GM18499 (cell line): ENCODE data around the gene C3orf33.

ENCODE experiments used
- ATAC-seq: cut with Tn5 transposase; IDR thresholded peaks from one replicate; pipeline ENCODE4 v1.9.1; 2021; ENCODE audit warnings: moderate number of reproducible peaks; ENCODE audit not compliant: insufficient read depth, unreplicated experiment

C3orf33 gene

DNA sequence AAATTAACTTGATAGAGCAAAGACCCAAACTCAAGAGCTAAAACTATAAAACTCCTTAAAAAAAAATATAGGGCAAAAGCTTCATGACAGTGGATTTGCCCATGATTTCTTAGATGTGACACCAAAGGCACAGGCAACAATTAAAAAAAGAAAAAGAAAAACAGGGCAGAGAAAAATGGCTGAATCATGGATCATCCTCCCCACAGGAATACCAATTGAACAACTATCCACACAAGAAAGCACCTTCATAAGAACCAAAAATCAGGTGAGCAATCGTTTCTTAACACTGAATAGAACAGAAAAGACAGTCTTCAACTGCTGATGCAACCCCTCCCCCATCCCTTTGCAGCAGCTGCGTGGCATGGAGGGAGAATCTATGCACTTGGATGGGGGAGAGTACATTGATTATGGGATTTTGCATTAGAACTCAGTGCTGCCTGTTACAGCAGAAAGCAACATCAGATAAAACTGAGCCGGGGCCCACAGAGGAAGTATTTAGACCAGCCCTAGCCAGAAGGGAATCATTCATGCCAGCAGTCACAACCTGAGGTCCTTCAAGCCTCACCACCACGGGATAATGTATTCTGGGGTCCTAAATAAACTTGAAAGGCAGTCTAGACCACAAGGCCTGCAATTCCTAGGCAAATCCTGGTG, 15.7 kb downstream of the C3orf33 start:
- ATAC-seq: no peak

DNA sequence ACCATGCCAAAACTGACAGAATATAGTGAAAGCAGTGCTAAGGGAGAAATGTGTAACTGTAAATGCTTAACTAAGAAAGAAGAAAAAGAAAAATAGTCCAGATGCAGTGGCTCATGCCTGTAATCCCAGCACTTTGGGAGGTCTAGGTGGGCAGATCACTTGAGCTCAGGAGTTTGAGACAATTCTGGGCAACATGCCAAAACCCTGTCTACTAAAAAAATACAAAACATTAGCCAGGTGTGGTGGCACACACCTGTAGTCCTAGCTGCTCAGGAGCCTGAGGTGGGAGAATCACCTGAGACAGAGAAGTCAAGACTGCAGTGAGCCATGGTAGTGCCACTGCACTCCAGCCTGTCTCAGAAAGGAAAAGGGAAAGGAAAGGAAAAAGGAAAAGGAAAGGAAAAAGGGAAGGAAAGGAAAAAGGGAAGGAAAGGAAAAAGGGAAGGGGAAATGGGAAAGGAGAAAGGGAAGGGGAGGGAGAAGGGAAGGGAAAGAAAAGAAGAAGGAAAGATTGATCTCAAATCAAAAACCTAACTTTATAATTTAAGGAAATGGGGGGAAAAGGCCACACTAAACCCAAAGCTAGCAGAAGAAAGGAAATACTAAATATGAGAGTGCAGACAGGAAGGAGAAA, 20.3 kb downstream of the C3orf33 start:
- ATAC-seq: no peak

DNA sequence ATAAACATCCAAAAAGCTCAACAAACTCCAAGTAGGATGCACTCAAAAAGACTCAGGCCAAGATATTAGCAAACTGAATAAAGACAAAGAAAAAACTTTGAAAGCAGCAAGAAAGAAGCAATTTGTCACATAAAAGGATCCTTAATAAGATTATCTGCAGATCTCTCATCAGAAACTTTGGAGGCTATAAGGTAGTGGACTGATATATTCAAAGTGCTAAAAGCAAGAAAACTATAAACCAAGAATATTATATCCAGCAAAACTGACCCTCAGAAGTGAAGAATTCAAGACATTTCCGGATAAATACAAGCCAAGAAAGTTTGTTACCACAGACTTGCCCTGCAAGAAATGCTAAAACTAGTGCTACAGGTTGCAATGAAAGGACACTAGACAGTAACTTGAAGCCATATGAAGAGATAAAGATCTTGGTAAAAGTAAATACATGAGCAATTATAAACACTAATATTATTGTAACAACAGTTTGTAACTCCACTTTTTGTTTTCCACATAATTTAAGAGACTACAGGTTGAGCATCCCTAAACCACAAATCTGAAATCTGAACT, 23.6 kb downstream of the C3orf33 start:
- no peak for ATAC-seq

DNA sequence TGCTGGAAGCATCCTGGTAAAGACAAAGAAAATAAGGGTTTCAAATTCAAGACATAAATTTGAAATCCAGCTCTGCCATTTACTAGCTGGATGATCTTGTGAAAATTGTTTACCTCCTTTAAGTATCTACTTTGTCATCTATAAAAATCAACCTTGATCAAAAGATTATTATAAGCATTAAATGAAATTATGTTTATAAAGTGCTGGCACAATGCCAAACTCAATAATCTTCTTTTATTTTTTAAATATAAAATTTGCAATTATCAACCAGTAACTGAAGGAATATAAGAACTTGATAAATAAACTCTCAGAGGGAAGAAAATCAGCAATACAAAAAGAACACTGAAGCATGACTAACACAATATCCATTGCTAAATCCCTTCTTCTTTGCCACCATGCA, 25.8 kb downstream of the C3orf33 start:
- ATAC-seq: no peak

DNA sequence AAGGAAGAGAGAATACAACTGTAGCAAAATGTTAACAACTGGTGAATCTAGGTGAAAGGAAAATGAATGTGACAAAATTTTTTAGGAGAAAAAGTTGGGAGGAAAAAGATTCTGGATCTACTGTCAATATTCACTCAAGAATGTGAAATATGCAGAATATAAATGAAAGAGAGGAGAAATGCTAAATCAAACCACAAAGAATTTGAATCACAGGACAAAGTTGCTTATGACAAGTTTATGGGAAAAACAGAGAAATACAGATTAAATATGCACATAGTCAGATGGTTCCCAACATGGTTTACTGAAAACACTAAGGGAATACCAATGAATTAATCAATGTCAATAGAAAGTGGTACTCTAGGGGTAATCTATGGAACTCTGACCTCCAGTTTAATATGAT, 27.6 kb downstream of the C3orf33 start:
- no peak for ATAC-seq

DNA sequence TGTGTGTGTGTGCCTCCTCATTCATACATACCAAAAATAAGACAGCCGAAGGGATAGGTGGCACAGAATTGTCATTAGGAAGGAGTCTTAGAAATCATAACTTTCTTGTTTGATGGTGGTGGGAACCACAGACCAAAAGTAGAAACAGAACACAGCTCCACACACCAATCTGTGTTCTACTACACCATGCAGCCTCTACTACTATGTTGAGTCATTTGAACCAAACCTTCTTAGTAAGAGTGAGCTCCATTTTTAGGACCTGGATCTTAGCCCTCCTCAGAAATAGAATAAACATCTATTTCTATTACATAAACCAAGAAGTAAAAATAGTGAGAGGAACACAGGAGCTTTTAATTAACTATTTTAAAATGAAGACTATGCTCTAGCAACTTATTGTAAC, 33.3 kb downstream of the C3orf33 start:
- ATAC-seq: no peak

DNA sequence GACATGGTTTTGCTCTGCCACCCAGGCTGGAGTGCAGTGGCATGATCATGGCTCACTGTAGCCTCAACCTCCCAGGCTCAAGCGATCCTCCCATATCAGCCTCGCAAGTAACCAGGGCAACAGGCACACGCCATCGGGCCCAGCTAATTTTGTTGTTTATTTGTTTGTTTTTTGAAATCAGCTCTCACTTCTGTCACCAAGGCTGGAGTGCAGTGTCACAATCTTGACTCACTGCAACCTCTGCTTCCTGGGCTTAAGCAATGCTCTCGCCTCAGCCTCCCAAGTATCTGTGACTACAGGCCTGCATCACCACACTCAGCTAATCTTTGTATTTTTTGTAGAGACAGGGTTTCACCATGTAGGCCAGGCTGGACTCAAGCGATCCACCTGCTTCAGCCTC, 35.0 kb downstream of the C3orf33 start:
- no peak for ATAC-seq

DNA sequence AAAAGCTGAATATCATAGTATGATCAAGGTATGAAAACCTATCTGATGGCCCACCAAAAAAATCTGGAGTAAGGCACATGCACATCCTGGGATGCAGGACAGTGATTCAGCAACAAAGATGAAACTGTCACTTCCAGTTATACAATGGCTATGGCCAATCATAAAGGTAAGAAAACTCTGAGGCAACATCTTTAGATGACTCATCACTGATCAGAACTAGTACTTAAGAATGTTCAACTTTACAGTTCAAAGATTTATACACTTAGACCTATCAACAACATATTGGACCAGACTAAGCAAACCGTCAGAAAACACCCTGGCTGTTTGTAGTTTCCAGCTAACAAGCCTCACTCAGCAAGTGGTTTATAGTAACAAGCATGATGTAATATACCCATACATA, 39.9 kb downstream of the C3orf33 start:
- no peak for ATAC-seq

DNA sequence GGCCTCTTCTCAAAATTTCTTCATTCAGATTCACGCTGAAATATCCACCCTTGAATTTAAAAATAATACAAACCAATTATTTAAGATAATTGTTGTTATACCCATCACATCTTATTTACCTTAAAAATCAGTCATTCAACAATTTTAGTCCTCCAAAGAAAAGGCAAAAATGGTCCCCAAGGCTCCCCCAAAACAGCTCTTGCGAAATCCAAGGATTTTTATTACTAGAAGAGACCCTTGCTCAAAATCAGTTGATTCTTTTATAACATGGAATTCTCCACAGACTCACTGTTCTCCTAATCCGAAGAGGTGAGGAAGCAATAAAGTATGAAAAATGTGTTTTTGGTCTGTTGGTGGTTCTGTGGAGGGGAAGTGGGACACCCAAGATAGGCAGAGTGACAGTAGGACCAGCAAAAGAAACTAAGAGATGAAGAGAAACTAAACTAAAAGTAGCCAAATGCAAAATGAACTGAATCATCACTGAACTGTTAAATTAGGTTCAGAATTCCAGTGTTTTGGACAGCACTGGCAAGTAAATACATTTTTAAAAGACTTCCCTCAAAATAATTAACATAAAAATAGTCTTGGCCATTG, 42.1 kb downstream of the C3orf33 start:
- no peak for ATAC-seq

DNA sequence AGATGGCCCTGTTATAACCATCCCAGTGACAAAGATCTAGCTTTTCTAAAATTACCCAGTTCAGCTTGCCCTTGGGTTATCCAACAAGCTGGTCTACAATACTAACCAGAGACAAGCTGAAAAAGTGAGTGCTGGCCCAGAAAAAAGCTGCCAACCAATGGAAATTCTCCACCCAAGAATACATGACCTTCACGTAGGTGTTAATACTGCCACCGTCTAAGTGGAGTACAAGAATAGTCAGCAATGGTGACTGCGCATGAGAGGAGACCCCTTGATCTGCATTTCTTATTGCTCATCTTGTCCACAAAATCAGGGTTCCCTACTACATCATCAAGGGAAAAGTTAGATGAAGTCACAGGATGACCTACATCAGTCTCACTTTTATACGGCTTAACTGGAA, 45.4 kb downstream of the C3orf33 start:
- no peak for ATAC-seq

DNA sequence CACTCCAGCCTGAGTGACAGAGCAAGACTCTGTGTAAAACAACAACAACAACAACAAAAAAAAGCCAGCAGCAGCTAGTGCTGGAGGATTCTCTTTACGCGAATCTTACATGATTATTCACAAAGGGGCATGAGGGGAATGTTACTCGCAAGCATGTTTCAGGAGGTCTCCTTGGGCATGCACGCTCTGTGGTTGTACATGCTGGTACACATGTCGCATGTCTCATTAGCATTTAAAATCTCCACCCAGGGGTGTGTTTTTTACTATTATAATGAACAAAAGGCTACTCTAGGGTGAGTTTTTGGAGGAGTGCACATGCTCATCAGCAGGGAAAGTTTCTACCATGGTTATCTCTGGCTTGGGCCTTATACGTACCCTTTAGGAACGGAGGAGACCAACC, 48.5 kb downstream of the C3orf33 start:
- no peak for ATAC-seq

DNA sequence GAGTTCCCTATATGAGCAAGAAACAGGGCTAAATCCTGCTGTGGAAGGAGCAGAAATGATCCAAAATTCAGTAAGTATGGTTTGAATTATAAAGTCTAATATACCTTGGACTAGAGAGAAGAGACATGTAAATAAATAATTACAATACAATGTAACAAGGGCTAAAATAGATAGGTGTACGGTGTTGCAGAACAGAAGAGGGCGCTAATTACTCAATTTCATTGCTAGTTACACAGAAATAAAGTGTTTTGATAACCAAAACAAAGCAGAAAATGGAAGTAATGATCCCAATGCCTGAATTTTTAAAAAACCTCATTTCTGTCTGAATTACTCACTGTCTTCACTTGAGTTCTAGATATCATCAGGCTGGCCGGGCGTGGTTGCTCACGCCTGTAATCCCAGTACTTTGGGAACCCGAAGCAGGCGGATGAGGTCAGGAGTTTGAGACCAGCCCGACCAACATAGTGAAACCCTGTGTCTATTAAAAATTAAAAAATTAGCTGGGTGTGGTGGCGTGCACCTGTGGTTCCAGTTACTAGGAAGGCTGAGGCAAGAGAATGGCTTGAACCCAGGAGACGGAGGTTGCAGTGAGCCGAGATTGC, 52.9 kb downstream of the C3orf33 start:
- ATAC-seq: no peak

DNA sequence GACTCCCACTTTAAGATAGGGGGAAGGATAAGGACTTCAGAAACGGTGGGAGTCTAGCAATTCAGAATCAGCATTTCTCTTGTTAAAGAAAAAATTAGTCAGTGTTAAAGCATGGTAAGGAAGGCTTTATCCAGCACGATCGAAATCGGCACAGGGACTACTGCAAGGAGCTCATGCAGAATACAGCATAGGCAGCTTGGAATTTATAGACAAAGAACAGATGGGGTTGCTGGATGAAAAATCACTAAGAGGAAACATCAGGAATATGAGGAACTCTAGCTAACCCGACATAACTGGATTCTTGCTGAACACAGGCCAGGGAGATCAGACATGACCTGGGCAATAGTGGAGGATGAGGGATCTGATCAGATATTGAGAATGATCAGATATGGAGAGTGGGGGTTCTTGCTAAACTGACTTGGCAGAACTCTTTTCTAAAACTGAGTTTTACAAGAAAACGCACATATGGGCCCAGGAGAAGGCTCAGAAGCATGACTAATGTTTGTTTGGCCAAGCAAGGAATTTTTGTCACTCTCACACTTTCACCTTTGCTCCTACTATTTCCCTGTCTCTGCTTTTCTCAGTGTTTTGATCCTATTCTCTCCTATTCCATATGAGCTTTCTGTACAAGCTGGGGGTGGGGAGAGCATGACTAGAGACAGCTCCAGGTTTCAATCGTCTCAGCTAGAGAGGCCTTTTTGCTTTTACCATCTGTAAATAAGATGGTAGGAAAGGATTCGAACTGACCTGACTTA, 57.3 kb downstream of the C3orf33 start:
- no peak for ATAC-seq

DNA sequence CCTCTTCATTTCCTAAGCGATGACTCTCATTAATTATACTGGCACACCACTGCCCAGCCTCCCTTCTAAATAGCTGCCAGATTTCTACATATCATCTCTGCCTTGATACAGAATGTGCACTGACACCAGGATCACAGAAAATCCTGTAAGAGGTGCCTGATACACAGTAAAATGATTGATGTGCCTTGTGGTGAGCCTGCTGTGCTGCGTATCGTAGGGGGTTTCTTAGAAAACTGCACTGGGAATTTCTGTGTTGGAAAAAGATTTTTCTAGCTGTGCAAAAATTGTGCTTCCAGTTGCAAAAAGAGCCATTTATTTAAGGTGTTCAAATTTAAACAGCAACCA, 58.2 kb downstream of the C3orf33 start:
- ATAC-seq: no peak

DNA sequence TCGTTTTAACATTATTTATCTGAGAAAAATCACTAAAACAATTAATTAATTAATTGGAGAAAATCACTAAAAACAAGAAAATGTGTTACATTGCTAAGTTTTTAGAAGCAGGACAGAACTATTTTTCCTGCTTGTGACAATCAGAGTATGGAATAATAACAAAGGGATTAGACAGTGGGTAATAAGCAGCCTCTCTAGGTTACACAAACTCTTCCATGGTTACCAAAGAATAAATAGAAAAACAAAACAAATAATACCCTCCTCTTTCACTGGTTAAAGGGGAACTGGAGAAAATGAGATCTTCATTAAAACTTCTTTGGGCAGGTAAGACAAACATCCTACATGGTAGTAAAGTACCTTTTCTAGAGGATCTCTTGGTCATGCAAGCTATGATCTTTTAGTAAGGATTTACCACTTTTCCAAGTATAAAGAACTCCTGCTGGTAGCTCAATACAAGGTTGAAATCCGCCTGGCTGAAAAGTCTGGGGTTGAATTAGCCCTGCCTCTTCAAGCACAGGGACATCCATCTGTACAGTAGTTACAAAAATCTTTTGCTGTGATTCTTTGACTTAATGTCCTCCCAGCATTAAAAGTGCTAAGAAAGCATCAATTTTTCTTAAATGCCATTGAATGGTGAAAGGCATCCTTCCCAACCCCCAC, 58.7 kb downstream of the C3orf33 start:
- ATAC-seq: no peak

DNA sequence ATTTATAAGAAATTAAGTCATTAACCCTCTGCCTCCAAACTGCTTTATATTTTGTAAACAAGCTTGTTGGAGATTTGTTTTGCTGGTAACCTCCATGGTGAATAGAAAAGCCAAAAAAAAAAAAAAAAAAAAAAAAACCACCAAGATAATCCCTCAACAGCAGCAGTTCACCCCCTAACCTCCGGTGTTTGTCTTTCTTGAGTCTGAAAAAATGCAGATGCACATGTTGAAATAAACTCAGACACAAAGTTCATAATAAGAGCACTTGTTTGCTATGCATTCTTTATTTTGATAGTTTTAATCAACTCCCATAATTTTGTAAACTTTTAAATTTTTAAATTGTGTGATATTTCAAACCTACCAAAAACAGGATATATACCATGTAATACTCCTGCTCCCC, 59.4 kb downstream of the C3orf33 start:
- no peak for ATAC-seq

DNA sequence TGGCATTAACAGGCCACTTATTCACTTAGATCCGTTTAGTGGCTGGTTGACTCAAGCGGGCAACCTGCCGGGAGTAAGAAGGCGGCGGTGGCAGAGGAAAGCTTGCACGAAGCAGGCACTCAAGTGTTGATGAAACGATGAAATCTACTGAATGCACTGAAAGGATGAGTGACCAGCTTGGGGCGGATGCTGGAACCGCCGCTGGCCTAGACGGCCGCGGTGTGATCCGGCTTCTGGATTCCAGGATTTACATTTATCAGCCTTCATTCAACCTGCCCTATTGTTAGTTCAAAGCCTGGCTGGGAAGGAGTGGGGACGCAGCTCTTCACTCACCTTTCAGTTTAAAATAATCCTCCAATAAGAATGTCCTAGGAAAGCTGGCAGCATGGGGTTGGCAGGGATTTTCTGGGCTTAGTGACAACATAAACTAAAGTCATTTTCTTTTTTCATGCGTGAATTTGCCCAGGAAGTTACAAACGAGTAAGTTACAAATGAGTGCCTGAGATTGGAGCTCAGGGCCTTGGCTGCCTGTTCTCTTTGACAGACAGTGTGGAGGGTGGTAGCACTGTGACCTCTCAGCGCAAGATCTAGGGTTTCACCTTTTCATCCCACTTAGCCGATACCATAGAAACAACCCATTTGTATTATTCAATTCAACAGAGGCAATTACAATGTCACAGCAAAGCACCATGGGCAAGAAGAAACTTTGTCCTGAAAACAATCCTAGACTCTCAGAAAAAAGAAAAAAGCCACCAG, 60.1 kb downstream of the C3orf33 start:
- no peak for ATAC-seq

DNA sequence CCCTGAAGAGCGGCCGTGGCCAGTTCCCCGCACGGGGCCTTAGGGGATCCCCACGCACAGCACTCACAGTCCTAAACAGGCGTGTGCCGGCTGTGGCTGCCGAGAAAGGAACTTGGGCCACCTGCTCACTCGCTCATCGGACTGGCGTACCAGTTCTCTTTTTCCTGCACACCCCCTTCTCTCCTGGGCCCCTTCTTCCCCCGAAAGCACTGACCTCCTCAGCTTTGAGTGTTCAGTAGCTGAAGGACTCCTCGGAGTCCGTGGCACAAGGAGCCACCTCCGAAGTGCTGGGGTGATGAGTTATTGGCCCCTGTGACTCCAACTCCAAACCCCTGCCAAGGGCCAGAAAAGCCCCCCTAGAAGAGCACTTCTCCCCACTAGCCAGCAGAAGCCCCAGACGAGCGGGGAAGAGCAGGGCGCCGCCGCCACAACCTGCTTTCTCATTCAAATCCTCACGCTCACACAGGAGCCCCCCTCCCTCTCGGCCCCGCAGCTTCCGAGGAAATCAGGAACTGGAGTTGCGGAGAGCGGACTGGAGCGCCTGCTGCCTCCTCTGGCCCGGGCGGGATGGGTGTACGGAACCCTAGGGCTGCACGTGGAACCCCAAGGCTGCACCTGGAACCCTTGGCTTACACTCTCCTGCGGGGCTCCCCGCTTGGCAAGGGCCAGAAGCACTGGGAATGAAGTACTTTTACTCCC, 61.3 kb downstream of the C3orf33 start, which contains the start of gene PLCH1:
TSS of gene PLCH1 (minus strand) at position 446 of the 699 bp plus-strand sequence. CDS start 40,847 bp downstream, outside the sequence.
- no peak for ATAC-seq
